Measurements from ENCODE around the gene TRIM41.

Gene TRIM41

DNA sequence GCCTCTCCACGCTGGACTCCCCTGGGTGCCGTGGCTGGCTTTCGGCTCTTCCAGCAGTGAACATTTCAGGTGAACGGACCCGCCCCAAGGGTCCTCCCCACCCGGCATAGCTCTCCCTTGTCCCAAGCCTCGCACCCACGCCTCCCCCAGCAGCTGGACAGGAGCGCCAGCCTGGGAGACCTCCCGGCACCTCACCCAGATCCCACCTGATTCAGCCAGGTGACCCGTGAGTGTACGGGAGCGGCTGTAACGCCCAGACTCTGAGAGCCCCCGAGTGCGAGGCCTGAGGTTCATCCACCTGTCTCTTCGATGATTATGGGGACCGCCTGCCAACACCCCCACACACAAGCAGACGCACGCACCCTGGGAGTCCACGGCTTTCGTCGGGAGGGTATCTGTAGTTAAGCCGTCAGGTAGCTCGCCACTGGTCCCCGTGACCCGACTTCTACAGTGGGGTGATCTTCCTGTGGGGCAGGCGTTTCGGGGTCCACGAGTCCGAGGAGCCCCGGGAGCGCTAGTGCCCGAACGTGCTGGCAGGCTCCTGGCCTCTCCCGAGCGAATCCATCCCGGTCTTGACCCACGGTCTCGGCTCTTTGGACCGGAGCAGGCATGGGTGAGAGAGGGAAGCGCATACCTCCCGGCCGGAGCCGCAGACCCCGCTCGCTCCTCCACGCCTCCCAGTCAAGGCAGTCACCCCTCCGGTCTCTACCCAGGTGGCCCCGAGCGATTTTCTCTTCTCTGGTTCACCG lies 32.9 kb upstream of the TRIM41 start:
- Histone ChIP-seq H3K4me1 (ENCODE audit: insufficient read depth, poor library complexity, severe bottlenecking) (peaks cover 12% of the 10 kb centered on the region), H3K4me3 (ENCODE audit: severe bottlenecking) (peak overlapping the region; percentile 68), H3K9me3 (ENCODE audit: severe bottlenecking) (no peaks in the 10 kb centered on the region), H3K36me3 (ENCODE audit: low read depth) (0 out of 2 replicates have a peak, but pooled peaks cover 3% of the 10 kb centered on the region), H3K27me3 (ENCODE audit: insufficient read depth, poor library complexity, severe bottlenecking) (no peaks in the 10 kb centered on the region), H3K27ac (ENCODE audit: poor library complexity, severe bottlenecking) (peak overlapping the region; percentile 40)
- no peak for ATAC-seq (ENCODE audit: low read depth)
- peak; percentile 74 for DNase-seq (ENCODE audit: low spot score)
- TF ChIP-seq, protein P1, sequence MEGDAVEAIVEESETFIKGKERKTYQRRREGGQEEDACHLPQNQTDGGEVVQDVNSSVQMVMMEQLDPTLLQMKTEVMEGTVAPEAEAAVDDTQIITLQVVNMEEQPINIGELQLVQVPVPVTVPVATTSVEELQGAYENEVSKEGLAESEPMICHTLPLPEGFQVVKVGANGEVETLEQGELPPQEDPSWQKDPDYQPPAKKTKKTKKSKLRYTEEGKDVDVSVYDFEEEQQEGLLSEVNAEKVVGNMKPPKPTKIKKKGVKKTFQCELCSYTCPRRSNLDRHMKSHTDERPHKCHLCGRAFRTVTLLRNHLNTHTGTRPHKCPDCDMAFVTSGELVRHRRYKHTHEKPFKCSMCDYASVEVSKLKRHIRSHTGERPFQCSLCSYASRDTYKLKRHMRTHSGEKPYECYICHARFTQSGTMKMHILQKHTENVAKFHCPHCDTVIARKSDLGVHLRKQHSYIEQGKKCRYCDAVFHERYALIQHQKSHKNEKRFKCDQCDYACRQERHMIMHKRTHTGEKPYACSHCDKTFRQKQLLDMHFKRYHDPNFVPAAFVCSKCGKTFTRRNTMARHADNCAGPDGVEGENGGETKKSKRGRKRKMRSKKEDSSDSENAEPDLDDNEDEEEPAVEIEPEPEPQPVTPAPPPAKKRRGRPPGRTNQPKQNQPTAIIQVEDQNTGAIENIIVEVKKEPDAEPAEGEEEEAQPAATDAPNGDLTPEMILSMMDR (IDR thresholded peaks at IDR 0.05; ENCODE audit: poor library complexity, severe bottlenecking) = no peak

DNA sequence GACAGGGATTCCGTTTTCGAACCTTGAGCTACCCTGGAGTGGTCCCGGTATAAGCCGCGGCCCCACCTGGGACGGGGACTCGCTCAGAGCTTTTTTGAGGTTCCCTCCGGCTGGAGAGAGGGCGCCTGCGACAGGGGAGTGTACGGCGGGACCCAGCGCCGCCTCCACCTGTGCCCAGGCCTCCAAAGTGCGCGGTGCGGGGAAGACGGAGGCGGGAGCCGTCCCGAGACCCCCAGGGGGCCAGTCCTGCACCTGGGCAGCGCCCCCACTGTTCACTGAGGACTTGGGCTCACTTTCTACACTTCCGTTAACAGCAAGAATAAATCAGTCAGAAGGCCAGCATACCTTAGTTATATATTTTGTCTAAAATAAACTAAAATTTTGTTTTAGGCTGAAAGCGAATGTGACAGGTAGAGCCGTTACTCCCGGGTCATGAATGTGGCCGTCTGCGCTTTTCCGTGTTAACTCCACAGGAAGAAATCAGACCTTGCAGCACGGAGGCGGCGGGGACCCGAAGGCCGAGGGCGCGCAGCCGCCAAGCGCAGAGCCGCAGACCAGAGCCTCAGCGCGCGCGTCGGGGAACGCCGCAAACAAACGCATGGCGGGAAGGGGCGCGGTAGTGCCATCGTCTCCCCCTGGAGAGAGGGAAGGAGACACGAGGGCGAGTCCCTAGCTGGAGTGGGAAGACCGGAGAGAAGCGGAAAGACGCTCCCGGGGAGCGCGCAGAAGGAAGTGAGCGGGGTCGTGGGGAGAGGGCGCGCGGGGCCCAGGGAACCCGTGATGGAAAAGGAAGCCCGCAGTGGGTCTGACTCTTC lies 32.2 kb upstream of the TRIM41 start:
- Histone ChIP-seq H3K9me3 (ENCODE audit: severe bottlenecking) (no peaks in the 10 kb centered on the region), H3K27ac (ENCODE audit: poor library complexity, severe bottlenecking) (peak overlapping the region; percentile 66), H3K36me3 (ENCODE audit: low read depth) (0 out of 2 replicates have a peak, but pooled peaks cover 3% of the 10 kb centered on the region), H3K4me1 (ENCODE audit: insufficient read depth, poor library complexity, severe bottlenecking) (peaks cover 12% of the 10 kb centered on the region), H3K27me3 (ENCODE audit: insufficient read depth, poor library complexity, severe bottlenecking) (no peaks in the 10 kb centered on the region), H3K4me3 (ENCODE audit: severe bottlenecking) (peak overlapping the region; percentile 68)
- DNase-seq (ENCODE audit: low spot score) = no peak
- peak; percentile 4; the same call in 2 of the 3 replicates for ATAC-seq (ENCODE audit: low read depth)
- TF ChIP-seq, protein P1 (IDR thresholded peaks at IDR 0.05; ENCODE audit: poor library complexity, severe bottlenecking) = peak; percentile 64

DNA sequence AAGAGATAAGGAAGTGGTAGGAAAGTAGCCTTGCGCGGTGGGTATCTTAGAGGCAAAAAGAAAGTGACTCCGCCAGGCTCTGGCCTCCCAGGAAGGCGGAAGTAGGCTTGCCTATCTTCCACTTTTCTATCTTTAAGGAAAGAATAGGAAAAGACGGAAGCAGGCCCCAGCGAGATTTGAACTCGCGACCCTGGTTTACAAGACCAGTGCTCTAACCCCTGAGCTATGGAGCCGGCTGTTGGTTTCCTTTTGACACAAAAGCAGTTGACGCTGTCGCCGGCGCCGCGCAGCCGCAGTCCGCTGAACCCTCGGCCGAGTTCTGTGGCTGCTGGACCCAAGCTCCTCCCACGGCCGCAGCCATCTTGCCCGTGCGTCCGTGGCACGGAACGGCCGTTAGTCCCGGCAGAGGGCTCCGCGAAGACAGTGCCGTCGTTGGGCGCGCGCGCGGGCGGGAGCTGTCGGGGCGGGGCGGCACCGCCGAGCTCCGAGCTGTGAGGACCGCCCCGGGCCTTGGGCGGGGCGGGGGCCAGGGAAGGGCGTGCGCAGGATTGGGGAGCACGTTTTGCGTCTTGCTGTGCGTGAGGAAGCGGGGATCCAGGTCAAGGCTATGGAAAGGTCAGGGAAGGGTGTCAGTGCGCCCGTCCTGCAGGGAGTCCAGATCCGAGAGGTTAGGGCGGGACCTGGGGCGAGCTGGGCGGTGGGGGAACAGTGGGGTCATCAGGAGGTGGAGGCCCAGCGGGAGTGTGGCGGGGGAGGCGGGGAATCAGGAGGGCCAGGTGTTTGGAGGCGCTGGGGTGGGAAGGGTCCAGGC lies 31.4 kb upstream of the TRIM41 start:
- Histone ChIP-seq H3K36me3 (ENCODE audit: low read depth) (0 out of 2 replicates have a peak, but pooled peaks cover 3% of the 10 kb centered on the region), H3K9me3 (ENCODE audit: severe bottlenecking) (no peaks in the 10 kb centered on the region), H3K4me3 (ENCODE audit: severe bottlenecking) (peak overlapping the region; percentile 68), H3K27ac (ENCODE audit: poor library complexity, severe bottlenecking) (peak overlapping the region; percentile 66), H3K4me1 (ENCODE audit: insufficient read depth, poor library complexity, severe bottlenecking) (peaks cover 12% of the 10 kb centered on the region), H3K27me3 (ENCODE audit: insufficient read depth, poor library complexity, severe bottlenecking) (no peaks in the 10 kb centered on the region)
- peak; percentile 65 for ATAC-seq (ENCODE audit: low read depth)
- DNase-seq (ENCODE audit: low spot score) = peak; percentile 97
- TF ChIP-seq, protein P1 (IDR thresholded peaks at IDR 0.05; ENCODE audit: poor library complexity, severe bottlenecking) = no peak

DNA sequence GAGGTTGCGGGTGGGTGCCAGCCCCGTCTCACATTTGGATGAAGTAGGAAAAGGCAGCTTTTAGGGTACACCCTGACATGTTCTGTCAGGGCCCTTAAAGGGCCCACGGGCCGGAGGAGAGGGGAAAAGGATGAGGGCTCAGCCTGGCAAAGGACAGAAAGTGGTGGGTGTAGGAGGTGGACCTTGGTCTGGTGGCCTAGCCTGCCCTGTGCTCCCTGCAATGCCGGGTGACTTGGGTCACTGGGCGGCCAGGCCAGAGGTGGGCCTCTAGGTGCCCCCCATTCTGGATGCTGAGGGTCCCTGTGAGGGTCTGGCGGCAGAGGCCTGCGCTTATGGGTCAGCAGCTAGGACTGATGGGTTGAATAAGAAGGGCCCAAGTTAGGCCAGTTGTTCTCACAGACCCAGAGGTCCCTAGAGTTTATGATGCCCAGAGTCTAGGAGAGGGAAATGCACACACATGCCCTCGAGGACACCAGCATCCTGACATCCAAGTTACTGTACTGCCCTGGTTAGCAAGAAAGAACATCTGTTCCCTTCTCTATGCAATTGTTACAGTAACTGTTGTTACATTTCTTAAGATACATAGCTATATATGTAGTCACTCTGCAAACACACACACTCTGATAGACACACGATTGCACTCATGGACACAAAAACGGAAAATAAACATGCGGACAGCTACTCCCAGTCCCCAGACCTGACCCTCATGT lies 30.6 kb upstream of the TRIM41 start:
- Histone ChIP-seq H3K27me3 (ENCODE audit: insufficient read depth, poor library complexity, severe bottlenecking) (no peaks in the 10 kb centered on the region), H3K4me3 (ENCODE audit: severe bottlenecking) (peak overlapping the region; percentile 68), H3K27ac (ENCODE audit: poor library complexity, severe bottlenecking) (peak overlapping the region; percentile 66), H3K9me3 (ENCODE audit: severe bottlenecking) (no peaks in the 10 kb centered on the region), H3K36me3 (ENCODE audit: low read depth) (0 out of 2 replicates have a peak, but pooled peaks cover 8% of the 10 kb centered on the region), H3K4me1 (ENCODE audit: insufficient read depth, poor library complexity, severe bottlenecking) (peaks cover 6% of the 10 kb centered on the region)
- TF ChIP-seq, protein P1 (IDR thresholded peaks at IDR 0.05; ENCODE audit: poor library complexity, severe bottlenecking) = no peak
- no peak for ATAC-seq (ENCODE audit: low read depth)
- DNase-seq (ENCODE audit: low spot score) = no peak

All from RWPE2 (cell line).